GM23248 (cell line): Measurements from ENCODE around the gene LLPH. TPM values are rescaled to one million over a fixed set of nuclear protein-coding genes. Genes with fewer than 3 reads are reported as not detected.

Source experiments
- DNase-seq: peaks from one replicate; pipeline ENCODE4 v3.0.0-alpha.2; 2015
- H2AFZ ChIP-seq: fragments of 200-600 bp; sonication (generic); 2 replicates; pipeline ENCODE4 v1.6.1; 2016; ENCODE audit warnings: antibody characterized with exemption
- H3F3A ChIP-seq: fragments of 200-600 bp; sonication (generic); 2 replicates; pipeline ENCODE4 v1.6.1; 2016; ENCODE audit warnings: mild to moderate bottlenecking, antibody characterized with exemption, mixed run types; ENCODE audit not compliant: insufficient read depth
- H3K27ac ChIP-seq: fragments of 200-600 bp; sonication (generic); 2 replicates; pipeline ENCODE4 v1.5.1; 2016; ENCODE audit warnings: mild to moderate bottlenecking
- H3K27me3 ChIP-seq: fragments of 200-600 bp; sonication (generic); replicated peaks from 2 replicates; pipeline ENCODE4 v1.6.1; 2016; ENCODE audit warnings: mild to moderate bottlenecking; ENCODE audit not compliant: insufficient read depth
- H3K36me3 ChIP-seq: fragments of 200-600 bp; sonication (generic); 2 replicates; pipeline ENCODE4 v1.6.1; 2016; ENCODE audit warnings: low read depth, mild to moderate bottlenecking
- H3K4me1 ChIP-seq: fragments of 200-600 bp; sonication (generic); 2 replicates; pipeline ENCODE4 v1.6.1; 2016; ENCODE audit warnings: mild to moderate bottlenecking; ENCODE audit not compliant: insufficient read depth
- H3K4me2 ChIP-seq: fragments of 200-600 bp; sonication (generic); one replicate; pipeline ENCODE4 v1.6.1; 2016; ENCODE audit warnings: mild to moderate bottlenecking; ENCODE audit not compliant: unreplicated experiment
- H3K4me3 ChIP-seq: fragments of 200-600 bp; sonication (generic); 2 replicates; pipeline ENCODE4 v1.5.1; 2016; ENCODE audit warnings: mild to moderate bottlenecking
- H3K79me2 ChIP-seq: fragments of 200-600 bp; sonication (generic); 2 replicates; pipeline ENCODE4 v1.6.1; 2016; ENCODE audit warnings: mild to moderate bottlenecking; ENCODE audit not compliant: insufficient read depth
- H3K9ac ChIP-seq: fragments of 200-600 bp; sonication (generic); 2 replicates; pipeline ENCODE4 v1.6.1; 2016; ENCODE audit warnings: mild to moderate bottlenecking
- H3K9me2 ChIP-seq: fragments of 200-600 bp; sonication (generic); 2 replicates; pipeline ENCODE4 v1.6.1; 2016; ENCODE audit warnings: mixed run types, mild to moderate bottlenecking, moderate library complexity; ENCODE audit not compliant: insufficient read depth
- H3K9me3 ChIP-seq: fragments of 200-600 bp; sonication (generic); one replicate; pipeline ENCODE4 v1.6.1; 2017; ENCODE audit warnings: low read depth
- H4K20me1 ChIP-seq: fragments of 200-600 bp; sonication (generic); 2 replicates; pipeline ENCODE4 v1.6.0; 2016; ENCODE audit not compliant: insufficient read depth
- EZH2 ChIP-seq: fragments of 200-600 bp; sonication (generic); IDR thresholded peaks from 2 replicates; pipeline ENCODE4 v1.6.1; 2018; ENCODE audit warnings: antibody characterized with exemption, mild to moderate bottlenecking; ENCODE audit not compliant: insufficient read depth, poor library complexity, severe bottlenecking
- EZH2phosphoT487 ChIP-seq: fragments of 200-600 bp; sonication (generic); IDR thresholded peaks from 2 replicates; pipeline ENCODE4 v1.6.1; 2018; ENCODE audit warnings: antibody characterized with exemption, moderate library complexity, mild to moderate bottlenecking, low read depth; ENCODE audit not compliant: insufficient read depth
- WGBS, 2 experiments: methylation state at CpG; one replicate each; pipeline ENCODE4 v1.1.6; 2015 to 2017; ENCODE audit warnings: low lambda C conversion rate in 2 of 2, low coverage in 1 of 2; ENCODE audit errors: missing lambda C conversion rate in 2 of 2; 5-methylcytosine and 5-hydroxymethylcytosine counted together
- in situ Hi-C: fragments of 300-500 bp; cut with MboI; formaldehyde crosslinking; loops from 2 replicates; pipeline ENCODE4 v1.15.0; 2020
- polyA plus RNA-seq: library from polyadenylated mRNA; unstranded; fragments of >200 nt; fragmentation: Nextera tagmentation; extraction: Ambion mirVana; gene quantifications from 2 replicates; pipeline ENCODE4 v1.2.1, GENCODE V29; 2016
- total RNA-seq: library from RNA; depleted of rRNA; stranded (reverse); fragments of >200 nt; shearing (Covaris generic); gene quantifications from 2 replicates; pipeline ENCODE4 v1.2.3, GENCODE V29; 2014

LLPH gene
- total and polyA plus RNA-seq, 2 experiments from 2014 or later: 11.6 to 49.2 TPM

- 62 to 64% methylated on average over 7 of the region's 7 CpGs for WGBS, 2 experiments
- Histone ChIP-seq H3K9me3 (no peaks in the 10 kb centered on the region), H3F3A (peaks cover 17% of the 10 kb centered on the region), H3K4me1 (peaks cover 14% of the 10 kb centered on the region), H2AFZ (peak overlapping the region; percentile 50), H4K20me1 (no peaks in the 10 kb centered on the region), H3K27me3 (no peaks in the 10 kb centered on the region), H3K36me3 (peaks cover 36% of the 10 kb centered on the region), H3K4me2 (no peak overlapping the region), H3K79me2 (peaks cover 42% of the 10 kb centered on the region), H3K9ac (peak overlapping the region; percentile 3; the same call in 1 of the 2 replicates), H3K27ac (peak overlapping the region; percentile 28), H3K4me3 (no peak overlapping the region), H3K9me2 (no peaks in the 10 kb centered on the region)
- peak; percentile 82 for DNase-seq
- in situ Hi-C loops: loop anchor here (10.0 kb wide), 1 partner anchor 260 kb away; no protein-coding TSS in a partner anchor
- TF ChIP-seq EZH2 (no peak), EZH2phosphoT487 (no peak)
Measured at GRCh38 chr12:66144791-66145754, 14.5 kb upstream of the LLPH start.

GRCh38 chr12:66143868-66144267, 13.3 kb upstream of the LLPH start:
- no peak overlapping the region for H3K27ac ChIP-seq
- H3K9me3 ChIP-seq: no peaks in the 10 kb centered on the region
- H3K36me3 ChIP-seq: peaks cover 43% of the 10 kb centered on the region
- no peak overlapping the region for H3K4me3 ChIP-seq
- H3K27me3 ChIP-seq: no peaks in the 10 kb centered on the region
- peaks cover 17% of the 10 kb centered on the region for H3F3A ChIP-seq
- peaks cover 51% of the 10 kb centered on the region for H3K79me2 ChIP-seq
- no peaks in the 10 kb centered on the region for H3K9me2 ChIP-seq
- TF ChIP-seq EZH2phosphoT487 (no peak), EZH2 (no peak)
- H3K4me1 ChIP-seq: peaks cover 14% of the 10 kb centered on the region
- H4K20me1 ChIP-seq: no peaks in the 10 kb centered on the region
- H2AFZ ChIP-seq: no peak overlapping the region
- no peak overlapping the region for H3K4me2 ChIP-seq
- H3K9ac ChIP-seq: no peak overlapping the region
- in situ Hi-C loops: loop anchor here (10.0 kb wide), 1 partner anchor 261 kb away; no protein-coding TSS in a partner anchor
- DNase-seq: no peak
- WGBS, 2 experiments: 100% methylated on average over 1 of the region's 1 CpG

- peaks cover 51% of the 10 kb centered on the region for H3K79me2 ChIP-seq
- H3K27ac ChIP-seq: no peak overlapping the region
- H4K20me1 ChIP-seq: no peaks in the 10 kb centered on the region
- H3K27me3 ChIP-seq: no peaks in the 10 kb centered on the region
- H2AFZ ChIP-seq: no peak overlapping the region
- peaks cover 20% of the 10 kb centered on the region for H3F3A ChIP-seq
- H3K4me1 ChIP-seq: peaks cover 14% of the 10 kb centered on the region
- no peak overlapping the region for H3K4me2 ChIP-seq
- no peak overlapping the region for H3K9ac ChIP-seq
- in situ Hi-C loops: loop anchor here (10.0 kb wide), 1 partner anchor 262 kb away; no protein-coding TSS in a partner anchor
- no peaks in the 10 kb centered on the region for H3K9me2 ChIP-seq
- TF ChIP-seq EZH2 (no peak), EZH2phosphoT487 (no peak)
- no peaks in the 10 kb centered on the region for H3K9me3 ChIP-seq
- H3K4me3 ChIP-seq: no peak overlapping the region
- DNase-seq: no peak
- peaks cover 50% of the 10 kb centered on the region for H3K36me3 ChIP-seq
Measured at GRCh38 chr12:66142826-66143225, 12.3 kb upstream of the LLPH start.

GRCh38 chr12:66141299-66141698, 10.7 kb upstream of the LLPH start:
- no peak overlapping the region for H3K4me3 ChIP-seq
- peaks cover 26% of the 10 kb centered on the region for H3F3A ChIP-seq
- H3K4me2 ChIP-seq: no peak overlapping the region
- H3K27me3 ChIP-seq: no peaks in the 10 kb centered on the region
- no peak overlapping the region for H3K27ac ChIP-seq
- 98 to 99% methylated on average over 2 of the region's 2 CpGs for WGBS, 2 experiments
- H3K9me3 ChIP-seq: no peaks in the 10 kb centered on the region
- no peaks in the 10 kb centered on the region for H3K9me2 ChIP-seq
- in situ Hi-C loops: loop anchor here (10.0 kb wide), 1 partner anchor 264 kb away; no protein-coding TSS in a partner anchor
- H3K9ac ChIP-seq: no peak overlapping the region
- H3K79me2 ChIP-seq: peaks cover 53% of the 10 kb centered on the region
- no peak overlapping the region for H2AFZ ChIP-seq
- TF ChIP-seq EZH2phosphoT487 (no peak), EZH2 (no peak)
- no peaks in the 10 kb centered on the region for H4K20me1 ChIP-seq
- H3K4me1 ChIP-seq: peaks cover 14% of the 10 kb centered on the region
- peaks cover 61% of the 10 kb centered on the region for H3K36me3 ChIP-seq
- no peak for DNase-seq
